ENCODE results near the gene HABP2. TPM values are rescaled to one million over a fixed set of nuclear protein-coding genes. Genes with fewer than 3 reads are reported as not detected.

The HABP2 gene
- total and polyA plus RNA-seq, 9 of the 15 experiments (the other 6 are each of a cell fraction or from before 2014, with no cell fraction given) = 0.09 TPM; not detected in 8

DNA sequence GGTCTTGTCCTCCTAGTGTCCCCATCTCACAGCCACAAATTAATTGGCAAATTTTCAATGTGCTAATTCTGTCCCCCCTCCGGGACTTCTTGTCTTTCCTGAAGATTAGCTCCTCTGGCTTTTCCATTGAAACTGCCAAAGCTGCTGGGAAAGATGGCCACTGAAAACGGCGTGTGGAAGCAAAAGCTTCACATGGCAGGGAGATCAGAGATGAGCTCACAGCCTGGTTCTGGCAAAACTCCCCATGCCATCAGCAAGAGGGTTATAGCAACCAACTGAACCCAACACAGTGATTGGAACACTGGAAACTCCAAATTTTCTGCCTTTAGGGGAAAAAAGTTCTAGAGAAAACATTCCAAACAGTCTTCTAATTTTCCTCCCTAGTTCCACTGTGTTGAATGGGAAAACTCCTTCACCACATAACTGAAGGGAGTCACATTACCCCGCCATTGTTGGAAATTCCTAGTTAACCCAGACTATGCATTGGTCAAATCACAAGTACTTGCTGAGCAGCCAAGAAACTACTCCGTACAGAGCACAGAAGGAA lies 74.0 kb downstream of the HABP2 start (continued):
- no peak for TF ChIP-seq ZNF766 (CRISPR knock-in tag; conservative IDR thresholded peaks at IDR 0.05)
- no peak for TF ChIP-seq NFIX (CRISPR knock-in tag; IDR thresholded peaks at IDR 0.05; ENCODE audit: low read depth)
- no peak for TF ChIP-seq NFATC3 (IDR thresholded peaks at IDR 0.05)
- TF ChIP-seq FIP1L1 (IDR thresholded peaks at IDR 0.05; ENCODE audit: low read depth, low read length, poor library complexity, severe bottlenecking) = no peak
- TF ChIP-seq RB1 (IDR thresholded peaks at IDR 0.05; ENCODE audit: low read depth) = no peak
- no peak for TF ChIP-seq JUNB (CRISPR knock-in tag; conservative IDR thresholded peaks at IDR 0.05)
- no peak for TF ChIP-seq BCOR (IDR thresholded peaks at IDR 0.05)
- no peak for TF ChIP-seq SMAD3 (CRISPR knock-in tag; conservative IDR thresholded peaks at IDR 0.05)
- TF ChIP-seq, protein P1, sequence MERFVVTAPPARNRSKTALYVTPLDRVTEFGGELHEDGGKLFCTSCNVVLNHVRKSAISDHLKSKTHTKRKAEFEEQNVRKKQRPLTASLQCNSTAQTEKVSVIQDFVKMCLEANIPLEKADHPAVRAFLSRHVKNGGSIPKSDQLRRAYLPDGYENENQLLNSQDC (CRISPR knock-in tag; IDR thresholded peaks at IDR 0.05) = no peak
- TF ChIP-seq, protein P2, sequence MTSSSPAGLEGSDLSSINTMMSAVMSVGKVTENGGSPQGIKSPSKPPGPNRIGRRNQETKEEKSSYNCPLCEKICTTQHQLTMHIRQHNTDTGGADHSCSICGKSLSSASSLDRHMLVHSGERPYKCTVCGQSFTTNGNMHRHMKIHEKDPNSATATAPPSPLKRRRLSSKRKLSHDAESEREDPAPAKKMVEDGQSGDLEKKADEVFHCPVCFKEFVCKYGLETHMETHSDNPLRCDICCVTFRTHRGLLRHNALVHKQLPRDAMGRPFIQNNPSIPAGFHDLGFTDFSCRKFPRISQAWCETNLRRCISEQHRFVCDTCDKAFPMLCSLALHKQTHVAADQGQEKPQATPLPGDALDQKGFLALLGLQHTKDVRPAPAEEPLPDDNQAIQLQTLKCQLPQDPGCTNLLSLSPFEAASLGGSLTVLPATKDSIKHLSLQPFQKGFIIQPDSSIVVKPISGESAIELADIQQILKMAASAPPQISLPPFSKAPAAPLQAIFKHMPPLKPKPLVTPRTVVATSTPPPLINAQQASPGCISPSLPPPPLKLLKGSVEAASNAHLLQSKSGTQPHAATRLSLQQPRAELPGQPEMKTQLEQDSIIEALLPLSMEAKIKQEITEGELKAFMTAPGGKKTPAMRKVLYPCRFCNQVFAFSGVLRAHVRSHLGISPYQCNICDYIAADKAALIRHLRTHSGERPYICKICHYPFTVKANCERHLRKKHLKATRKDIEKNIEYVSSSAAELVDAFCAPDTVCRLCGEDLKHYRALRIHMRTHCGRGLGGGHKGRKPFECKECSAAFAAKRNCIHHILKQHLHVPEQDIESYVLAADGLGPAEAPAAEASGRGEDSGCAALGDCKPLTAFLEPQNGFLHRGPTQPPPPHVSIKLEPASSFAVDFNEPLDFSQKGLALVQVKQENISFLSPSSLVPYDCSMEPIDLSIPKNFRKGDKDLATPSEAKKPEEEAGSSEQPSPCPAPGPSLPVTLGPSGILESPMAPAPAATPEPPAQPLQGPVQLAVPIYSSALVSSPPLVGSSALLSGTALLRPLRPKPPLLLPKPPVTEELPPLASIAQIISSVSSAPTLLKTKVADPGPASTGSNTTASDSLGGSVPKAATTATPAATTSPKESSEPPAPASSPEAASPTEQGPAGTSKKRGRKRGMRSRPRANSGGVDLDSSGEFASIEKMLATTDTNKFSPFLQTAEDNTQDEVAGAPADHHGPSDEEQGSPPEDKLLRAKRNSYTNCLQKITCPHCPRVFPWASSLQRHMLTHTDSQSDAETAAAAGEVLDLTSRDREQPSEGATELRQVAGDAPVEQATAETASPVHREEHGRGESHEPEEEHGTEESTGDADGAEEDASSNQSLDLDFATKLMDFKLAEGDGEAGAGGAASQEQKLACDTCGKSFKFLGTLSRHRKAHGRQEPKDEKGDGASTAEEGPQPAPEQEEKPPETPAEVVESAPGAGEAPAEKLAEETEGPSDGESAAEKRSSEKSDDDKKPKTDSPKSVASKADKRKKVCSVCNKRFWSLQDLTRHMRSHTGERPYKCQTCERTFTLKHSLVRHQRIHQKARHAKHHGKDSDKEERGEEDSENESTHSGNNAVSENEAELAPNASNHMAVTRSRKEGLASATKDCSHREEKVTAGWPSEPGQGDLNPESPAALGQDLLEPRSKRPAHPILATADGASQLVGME (CRISPR knock-in tag; IDR thresholded peaks at IDR 0.05) = no peak
